IMR-90 (cell line): Measurements from ENCODE around the gene SYP. TPM values are rescaled to one million over a fixed set of nuclear protein-coding genes. Genes with fewer than 3 reads are reported as not detected.

Experiments used
- ATAC-seq: fragments of 200-7000 bp; cut with Tn5 transposase; 2 replicates; pipeline ENCODE4 v1.9.1; 2020; ENCODE audit warnings: low read depth, mild to moderate bottlenecking, moderate library complexity
- BruUV-seq: library from RNA; stranded (reverse); fragments of 400-500 nt; replicated peaks from 2 replicates; lab custom pipeline; 2021; lab: Mats Ljungman, UMichigan
- CTCF ChIA-PET: fragments of 300-600 bp; formaldehyde crosslinking; extraction: SDS; loops from one replicate; lab custom pipeline; 2021; ENCODE audit warnings: antibody characterized with exemption; lab: Yijun Ruan, JAX
- POLR2A ChIA-PET: fragments of 300-600 bp; sonication (Branson Sonifier 250); formaldehyde crosslinking; loops from one replicate; lab custom pipeline; 2022; ENCODE audit warnings: antibody characterized with exemption; ENCODE audit not compliant: unreplicated experiment; lab: Charles Lee
- DNase-seq: peaks from one replicate; pipeline ENCODE4 v3.0.0; 2013
- H2AFZ ChIP-seq: replicated peaks from 2 replicates; pipeline ENCODE3; 2013; ENCODE audit warnings: low read length, mild to moderate bottlenecking; ENCODE audit not compliant: poor library complexity
- H2AK5ac ChIP-seq: 2 replicates; pipeline ENCODE4 v1.6.1; 2013; ENCODE audit warnings: low read depth, low read length, inconsistent platforms
- H2AK9ac ChIP-seq: replicated peaks from 2 replicates; pipeline ENCODE3; 2013; ENCODE audit warnings: mild to moderate bottlenecking, low read depth, low read length, moderate library complexity; ENCODE audit not compliant: poor library complexity
- H2BK120ac ChIP-seq: 2 replicates; pipeline ENCODE4 v1.6.1; 2013; ENCODE audit warnings: low read depth, low read length, inconsistent platforms
- H2BK15ac ChIP-seq: 3 replicates; pipeline ENCODE4 v1.6.1; 2013; ENCODE audit warnings: low read depth, low read length, inconsistent platforms
- H2BK20ac ChIP-seq: 2 replicates; pipeline ENCODE4 v1.6.1; 2013; ENCODE audit warnings: low read depth, mild to moderate bottlenecking, inconsistent platforms, low read length, moderate library complexity
- H2BK5ac ChIP-seq: 2 replicates; pipeline ENCODE4 v1.6.1; 2013; ENCODE audit warnings: mild to moderate bottlenecking, low read depth, low read length, inconsistent platforms; ENCODE audit not compliant: poor library complexity, severe bottlenecking
- H3K14ac ChIP-seq: replicated peaks from 2 replicates; pipeline ENCODE4 v1.6.1; 2013; ENCODE audit warnings: low read depth, low read length, inconsistent platforms
- H3K18ac ChIP-seq: 2 replicates; pipeline ENCODE4 v1.6.1; 2013; ENCODE audit warnings: low read depth, low read length, control low read depth
- H3K23ac ChIP-seq: 2 replicates; pipeline ENCODE4 v1.6.1; 2013; ENCODE audit warnings: low read depth, low read length, inconsistent platforms
- H3K27ac ChIP-seq: 2 replicates; pipeline ENCODE4 v1.5.1; 2013; ENCODE audit warnings: mild to moderate bottlenecking, control low read depth, low read length; ENCODE audit not compliant: insufficient read depth
- H3K27me3 ChIP-seq: 2 replicates; pipeline ENCODE4 v1.6.1; 2013; ENCODE audit warnings: low read length; ENCODE audit not compliant: control insufficient read depth, insufficient read depth
- H3K36me3 ChIP-seq: 2 replicates; pipeline ENCODE4 v1.6.1; 2013; ENCODE audit warnings: low read length, mixed read lengths; ENCODE audit not compliant: control insufficient read depth, insufficient read depth
- H3K4ac ChIP-seq: 2 replicates; pipeline ENCODE4 v1.6.1; 2013; ENCODE audit warnings: low read depth, low read length, inconsistent platforms
- H3K4me1 ChIP-seq: 2 replicates; pipeline ENCODE4 v1.6.1; 2013; ENCODE audit warnings: low read length, mixed read lengths; ENCODE audit not compliant: control insufficient read depth, insufficient read depth
- H3K4me2 ChIP-seq: 2 replicates; pipeline ENCODE4 v1.6.1; 2013; ENCODE audit warnings: low read depth, mild to moderate bottlenecking, control low read depth, low read length, moderate library complexity
- H3K4me3 ChIP-seq: 2 replicates; pipeline ENCODE4 v1.5.1; 2013; ENCODE audit warnings: low read depth, mild to moderate bottlenecking, control low read depth, low read length, moderate library complexity; ENCODE audit not compliant: insufficient read depth
- H3K56ac ChIP-seq: 2 replicates; pipeline ENCODE4 v1.6.1; 2013; ENCODE audit warnings: low read length, inconsistent platforms; ENCODE audit not compliant: insufficient read depth; ENCODE audit errors: extremely low read depth
- H3K79me1 ChIP-seq, 2 experiments: 2 replicates each; pipeline ENCODE4 v1.6.1; 2013; ENCODE audit warnings: low read length in 2 of 2, inconsistent platforms in 1 of 2, low read depth in 1 of 2
- H3K9ac ChIP-seq: 2 replicates; pipeline ENCODE4 v1.6.1; 2013; ENCODE audit warnings: low read depth, low read length, control low read depth
- H3K9me1 ChIP-seq: 2 replicates; pipeline ENCODE4 v1.6.1; 2013; ENCODE audit warnings: low read length, inconsistent platforms; ENCODE audit not compliant: insufficient read depth
- H3K9me3 ChIP-seq: 2 replicates; pipeline ENCODE4 v1.6.1; 2013; ENCODE audit warnings: low read length; ENCODE audit not compliant: control insufficient read depth, insufficient read depth
- H4K20me1 ChIP-seq: 2 replicates; pipeline ENCODE4 v1.6.1; 2013; ENCODE audit warnings: low read length, inconsistent platforms; ENCODE audit not compliant: insufficient read depth
- H4K5ac ChIP-seq: 2 replicates; pipeline ENCODE4 v1.6.1; 2013; ENCODE audit warnings: mild to moderate bottlenecking, low read depth, low read length, control low read depth
- H4K8ac ChIP-seq, 2 experiments: 2 replicates each; pipeline ENCODE4 v1.6.1; 2013; ENCODE audit warnings: low read depth in 2 of 2, low read length in 2 of 2, control low read depth in 1 of 2, inconsistent platforms in 1 of 2
- H4K91ac ChIP-seq: 2 replicates; pipeline ENCODE4 v1.6.1; 2013; ENCODE audit warnings: low read depth, low read length, inconsistent platforms; ENCODE audit not compliant: insufficient read depth
- BHLHE40 ChIP-seq: fragments of 150-350 bp; IDR thresholded peaks from 2 replicates; pipeline ENCODE4 v1.6.1; 2016; ENCODE audit warnings: mild to moderate bottlenecking, low read depth, low read length
- CHD1 ChIP-seq: IDR thresholded peaks from 2 replicates; pipeline ENCODE4 v1.6.1; 2012; ENCODE audit warnings: low read depth, low read length, improper control_type of control experiment
- ELK1 ChIP-seq: fragments of 150-350 bp; IDR thresholded peaks from 2 replicates; pipeline ENCODE4 v1.6.1; 2016; ENCODE audit warnings: low read depth, mild to moderate bottlenecking, low read length, moderate library complexity, borderline replicate concordance
- FOS ChIP-seq: fragments of 150-350 bp; IDR thresholded peaks from 2 replicates; pipeline ENCODE4 v1.6.1; 2016; ENCODE audit warnings: low read depth, low read length
- MAFK ChIP-seq: IDR thresholded peaks from 2 replicates; pipeline ENCODE4 v1.6.1; 2012; ENCODE audit warnings: low read depth, low read length, improper control_type of control experiment
- MAZ ChIP-seq: IDR thresholded peaks from 2 replicates; pipeline ENCODE4 v1.6.1; 2012; ENCODE audit warnings: low read depth, mild to moderate bottlenecking, low read length, improper control_type of control experiment, moderate library complexity, borderline replicate concordance
- MXI1 ChIP-seq: IDR thresholded peaks from 2 replicates; pipeline ENCODE4 v1.6.1; 2012; ENCODE audit warnings: low read depth, mild to moderate bottlenecking, low read length, moderate library complexity, borderline replicate concordance
- NFE2L2 ChIP-seq: fragments of 150-350 bp; IDR thresholded peaks from 2 replicates; pipeline ENCODE4 v1.6.1; 2016; ENCODE audit warnings: low read depth, mild to moderate bottlenecking, low read length
- USF2 ChIP-seq: fragments of 150-350 bp; IDR thresholded peaks from 2 replicates; pipeline ENCODE4 v1.6.1; 2017; ENCODE audit warnings: mild to moderate bottlenecking, antibody characterized with exemption, low read length, low read depth
- WGBS, 2 experiments: methylation state at CpG; one replicate each; pipeline versions ENCODE4 v1.1.5 to v1.1.7; 2013; ENCODE audit warnings: missing lambda C conversion rate in 2 of 2; ENCODE audit not compliant: insufficient read length in 1 of 2; ENCODE audit errors: extremely low coverage in 2 of 2; 5-methylcytosine and 5-hydroxymethylcytosine counted together
- dilution Hi-C: fragments of 300-500 bp; cut with HindIII; formaldehyde crosslinking; loops from one replicate; pipeline ENCODE4 v1.14.3; 2018; ENCODE audit warnings: low sequenced_read_pairs; ENCODE audit not compliant: unreplicated experiment
- in situ Hi-C: fragments of 300-500 bp; cut with MboI; formaldehyde crosslinking; loops from 3 replicates; pipeline ENCODE4 v1.14.3; 2019; ENCODE audit warnings: low sequenced_read_pairs, inconsistent platforms, mixed read lengths
- intact Hi-C: fragments of 100-400 bp; cut with micrococcal nuclease; formaldehyde crosslinking; loops from 2 replicates; pipeline ENCODE4 v1.10.0; 2022
- polyA plus RNA-seq, 3 experiments: library from polyadenylated mRNA; depleted of rRNA; stranded (reverse); fragments of >200 nt; gene quantifications; 2 replicates each; pipeline ENCODE4 v1.2.3, GENCODE V29; 2012; ENCODE audit warnings: low replicate concordance in 1 of 3
- total RNA-seq: library from RNA; depleted of rRNA; stranded (reverse); fragments of >200 nt; gene quantifications from 2 replicates; pipeline ENCODE4 v1.2.3, GENCODE V29; 2012

The SYP gene
- total and polyA plus RNA-seq, 2 of the 4 experiments (the other 2 are of a cell fraction) = under 0.01 to 0.05 TPM

- Histone ChIP-seq H4K91ac (no peak overlapping the region), H2BK20ac (no peak overlapping the region), H4K20me1 (no peaks in the 10 kb centered on the region), H2BK15ac (no peak overlapping the region), H2AFZ (no peak overlapping the region), H3K56ac (no peak overlapping the region), H3K4me2 (no peak overlapping the region), H3K14ac (no peak overlapping the region), H3K9me3 (no peaks in the 10 kb centered on the region), H3K36me3 (peaks cover 4% of the 10 kb centered on the region; the same call in 1 of the 2 replicates), H3K23ac (no peak overlapping the region), H3K27ac (no peak overlapping the region), H3K4me3 (no peak overlapping the region), H4K8ac (no peak overlapping the region), H2AK9ac (no peak overlapping the region), H4K5ac (no peak overlapping the region), H3K9ac (no peak overlapping the region), H3K4ac (no peak overlapping the region), H2AK5ac (no peak overlapping the region), H3K79me1 (no peaks in the 10 kb centered on the region), H3K9me1 (no peaks in the 10 kb centered on the region), H3K27me3 (no peaks in the 10 kb centered on the region), H3K18ac (no peak overlapping the region), H3K4me1 (no peaks in the 10 kb centered on the region), H2BK120ac (no peak overlapping the region), H2BK5ac (no peak overlapping the region)
- dilution Hi-C loops (no loop called here), in situ Hi-C loops (no loop called here), intact Hi-C loops (no loop called here)
- no TSS peak for BruUV-seq
- POLR2A ChIA-PET = no interaction called here
- CTCF ChIA-PET = no interaction called here
- no peak for DNase-seq
- ATAC-seq = no peak
- TF ChIP-seq NFE2L2 (no peak), BHLHE40 (no peak), MXI1 (no peak), USF2 (no peak), FOS (no peak), ELK1 (no peak), MAFK (no peak), CHD1 (no peak), MAZ (no peak)
- WGBS, 2 experiments = 78% methylated on average over 5 of the region's 9 CpGs; no CpG with 5 or more reads in 1 of the 2 experiments
These were observed 49.6 kb upstream of the SYP start for GRCh38 chrX:49249616-49250015.
